HepG2 (cell line): ENCODE data around the gene ADI1. TPM values are rescaled to one million over a fixed set of nuclear protein-coding genes. Genes with fewer than 3 reads are reported as not detected.

ENCODE experiments used
- FOXP1 ChIP-seq, 2 experiments: fragments of 450-650 bp in 1 of 2; IDR thresholded peaks; 2 replicates each; pipeline ENCODE4 v1.6.1; 2017 to 2018; ENCODE audit warnings: antibody characterized with exemption in 1 of 2
- HES4 ChIP-seq: sonication (generic); formaldehyde crosslinking; IDR thresholded peaks from 2 replicates; pipeline ENCODE4 v1.9.0; 2021; ENCODE audit warnings: mild to moderate bottlenecking, missing genetic modification reagents, borderline replicate concordance
- KLF11 ChIP-seq: IDR thresholded peaks from 2 replicates; pipeline ENCODE4 v1.6.1; 2016; ENCODE audit warnings: missing compliant biosample characterization
- MED1 ChIP-seq: sonication (generic); formaldehyde crosslinking; IDR thresholded peaks from 2 replicates; pipeline ENCODE4 v1.4.0; 2020; ENCODE audit warnings: missing genetic modification reagents
- RNF219 ChIP-seq: sonication (generic); formaldehyde crosslinking; IDR thresholded peaks from 2 replicates; pipeline ENCODE4 v1.5.0; 2020; ENCODE audit warnings: mild to moderate bottlenecking, missing genetic modification reagents
- SMAD1 ChIP-seq: sonication (generic); formaldehyde crosslinking; IDR thresholded peaks from 2 replicates; pipeline ENCODE4 v1.4.0; 2020; ENCODE audit warnings: missing genetic modification reagents, low read depth, mild to moderate bottlenecking, borderline replicate concordance
- THAP11 ChIP-seq: IDR thresholded peaks from 2 replicates; pipeline ENCODE4 v1.6.1; 2016; ENCODE audit warnings: missing biosample characterization, missing genetic modification reagents
- TIGD3 ChIP-seq: sonication (generic); formaldehyde crosslinking; IDR thresholded peaks from 2 replicates; pipeline ENCODE4 v1.5.1; 2020; ENCODE audit warnings: mild to moderate bottlenecking, missing genetic modification reagents, borderline replicate concordance
- ZBTB7A ChIP-seq: sonication (generic); formaldehyde crosslinking; IDR thresholded peaks from 2 replicates; pipeline ENCODE4 v1.8.0; 2022; ENCODE audit warnings: mild to moderate bottlenecking, missing genetic modification reagents
- ZNF318 ChIP-seq: sonication (generic); formaldehyde crosslinking; IDR thresholded peaks from 2 replicates; pipeline ENCODE4 v1.4.0; 2020; ENCODE audit warnings: mild to moderate bottlenecking, missing genetic modification reagents
- ZNF629 ChIP-seq: sonication (generic); formaldehyde crosslinking; conservative IDR thresholded peaks from 2 replicates; pipeline ENCODE4 v1.5.0; 2020; ENCODE audit warnings: missing genetic modification reagents
- ZSCAN12 ChIP-seq: sonication (generic); formaldehyde crosslinking; IDR thresholded peaks from 2 replicates; pipeline ENCODE4 v1.9.0; 2021; ENCODE audit warnings: mild to moderate bottlenecking, missing genetic modification reagents
- polyA plus RNA-seq, 8 experiments: library from polyadenylated mRNA; depleted of rRNA in 3 of 8; stranded (reverse) in 7 of 8; unstranded in 1 of 8; fragments of >200 nt; fragmentation: Illumina TruSeq in 4 of 8; extraction: Trizol in 4 of 8; gene quantifications; 2 replicates each; pipeline versions ENCODE4 v1.2.1 to v1.2.3, GENCODE V29; 2011 to 2016; ENCODE audit warnings: low read depth in 4 of 8, missing spikeins in 1 of 8, mixed read lengths in 1 of 8; ENCODE audit not compliant: insufficient read depth in 1 of 8
- total RNA-seq, 5 experiments: library from RNA; depleted of rRNA; stranded (reverse); fragments of >200 nt; fragmentation: Illumina TruSeq; extraction: Trizol; gene quantifications; 2 replicates each; pipeline ENCODE4 v1.2.3, GENCODE V29; 2016; ENCODE audit warnings: low read depth in 1 of 5

Gene ADI1
- total and polyA plus RNA-seq, 2 of the 13 experiments (the other 11 are each of a cell fraction or from before 2014, with no cell fraction given), result 28.7 to 123 TPM

- TF ChIP-seq ZSCAN12 (CRISPR knock-in tag), result no peak
- no peak for TF ChIP-seq ZNF629 (CRISPR knock-in tag)
- TF ChIP-seq TIGD3, result no peak
- TF ChIP-seq MED1 (CRISPR knock-in tag), result no peak
- no peak for TF ChIP-seq KLF11 (CRISPR knock-in tag)
- TF ChIP-seq ZBTB7A (CRISPR knock-in tag), result 0 out of 2 replicates have a peak, but pooled peaks have one; percentile 21
- no peak for TF ChIP-seq SMAD1 (CRISPR knock-in tag)
- 0 out of 2 replicates have a peak, but pooled peaks have one; percentile 36 for TF ChIP-seq HES4 (CRISPR knock-in tag)
- TF ChIP-seq ZNF318 (CRISPR knock-in tag), result no peak
- no peak for TF ChIP-seq THAP11 (CRISPR knock-in tag)
- TF ChIP-seq FOXP1 (IDR thresholded peaks at IDR 0.05), result no peak
- TF ChIP-seq FOXP1 (CRISPR knock-in tag; IDR thresholded peaks at IDR 0.05), result no peak
- no peak for TF ChIP-seq RNF219
Measured at GRCh38 chr2:3487432-3487831, 31.9 kb downstream of the ADI1 start (continued).
